Measurements from ENCODE around the gene GABARAP.

- TF ChIP-seq CTCF (conservative IDR thresholded peaks at IDR 0.05 in 1 of 2, IDR thresholded peaks at IDR 0.05 in 1 of 2; ENCODE audit: low read depth in 1 of 2, low read length in 2 of 2) (no peak), EZH2 (IDR thresholded peaks at IDR 0.05; ENCODE audit: low read length, missing control alignments) (no peak)
Measured at GRCh38 chr17:7250695-7251627, 8.7 kb upstream of the GABARAP start.

Measured in fibroblast of lung (primary cell).